Upper lobe of left lung (tissue), 4 donors: Measurements from ENCODE around the gene CDKAL1.

Source experiments
- EP300 ChIP-seq, 4 donors: sonication (generic); formaldehyde crosslinking; IDR thresholded peaks; one replicate each; pipeline ENCODE4 v1.5.1; 2017; ENCODE audit warnings: antibody characterized with exemption in 4 of 4, control low read depth in 2 of 4
- POLR2AphosphoS5 ChIP-seq, 2 donors: sonication (generic); formaldehyde crosslinking; IDR thresholded peaks; one replicate each; pipeline ENCODE4 v1.5.1; 2017; ENCODE audit warnings: antibody characterized with exemption in 2 of 2
- TF ChIP-seq, protein P1 (sequence below), 6 experiments: fragments of 450-650 bp in 4 of 6; fragments of 200-600 bp in 2 of 6; sonication (generic) in 2 of 6; IDR thresholded peaks; one replicate each; pipeline ENCODE4 v1.5.1; 2016 to 2019; ENCODE audit warnings: antibody characterized with exemption in 6 of 6

GRCh38 chr6:21241231-21242130 lies 707.2 kb downstream of the CDKAL1 start:
- TF ChIP-seq, protein P1, sequence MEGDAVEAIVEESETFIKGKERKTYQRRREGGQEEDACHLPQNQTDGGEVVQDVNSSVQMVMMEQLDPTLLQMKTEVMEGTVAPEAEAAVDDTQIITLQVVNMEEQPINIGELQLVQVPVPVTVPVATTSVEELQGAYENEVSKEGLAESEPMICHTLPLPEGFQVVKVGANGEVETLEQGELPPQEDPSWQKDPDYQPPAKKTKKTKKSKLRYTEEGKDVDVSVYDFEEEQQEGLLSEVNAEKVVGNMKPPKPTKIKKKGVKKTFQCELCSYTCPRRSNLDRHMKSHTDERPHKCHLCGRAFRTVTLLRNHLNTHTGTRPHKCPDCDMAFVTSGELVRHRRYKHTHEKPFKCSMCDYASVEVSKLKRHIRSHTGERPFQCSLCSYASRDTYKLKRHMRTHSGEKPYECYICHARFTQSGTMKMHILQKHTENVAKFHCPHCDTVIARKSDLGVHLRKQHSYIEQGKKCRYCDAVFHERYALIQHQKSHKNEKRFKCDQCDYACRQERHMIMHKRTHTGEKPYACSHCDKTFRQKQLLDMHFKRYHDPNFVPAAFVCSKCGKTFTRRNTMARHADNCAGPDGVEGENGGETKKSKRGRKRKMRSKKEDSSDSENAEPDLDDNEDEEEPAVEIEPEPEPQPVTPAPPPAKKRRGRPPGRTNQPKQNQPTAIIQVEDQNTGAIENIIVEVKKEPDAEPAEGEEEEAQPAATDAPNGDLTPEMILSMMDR (IDR thresholded peaks at IDR 0.05) = no peak
- no peak for TF ChIP-seq POLR2AphosphoS5 (IDR thresholded peaks at IDR 0.05)
- TF ChIP-seq EP300 (IDR thresholded peaks at IDR 0.05) = no peak
